Activated CD4-positive, alpha-beta T cell treated with anti-CD3 and anti-CD28 coated beads, Interleukin-2, amount 50 U/mL, for 16 hours (primary cell): ENCODE results near the gene DYNC2LI1.

Source experiments
- DNase-seq: peaks from one replicate; pipeline ENCODE4 v3.0.0-alpha.2; 2020

Gene DYNC2LI1

DNA sequence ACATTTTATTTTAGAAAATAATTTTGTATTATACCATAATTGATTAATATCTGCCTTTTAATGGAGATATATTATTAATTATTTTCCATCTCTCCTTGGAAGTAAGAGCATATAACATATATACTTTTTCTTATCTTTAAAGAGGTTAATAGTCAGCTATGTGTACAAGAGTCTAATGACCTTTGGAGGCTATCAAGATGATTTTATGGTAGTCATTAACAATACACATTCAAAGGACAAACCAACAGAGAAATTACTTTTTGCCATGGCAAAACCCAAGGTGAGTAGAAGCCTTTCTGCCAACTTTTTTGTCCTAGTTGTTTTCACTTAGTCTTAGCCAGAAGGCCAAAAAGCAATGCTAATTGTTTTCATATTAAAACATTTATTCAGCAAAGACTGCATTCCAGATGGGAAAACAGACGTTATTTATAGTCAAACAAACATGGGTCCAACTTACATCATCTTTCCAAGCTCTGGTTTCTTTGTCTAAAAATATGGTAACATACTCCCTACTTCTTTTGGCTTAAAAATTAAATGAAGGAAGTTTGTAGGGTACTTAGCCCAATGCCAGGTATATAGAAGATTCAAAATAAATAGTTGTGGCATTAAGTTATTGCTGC lies 9.6 kb upstream of the DYNC2LI1 start:
- DNase-seq: no peak

DNA sequence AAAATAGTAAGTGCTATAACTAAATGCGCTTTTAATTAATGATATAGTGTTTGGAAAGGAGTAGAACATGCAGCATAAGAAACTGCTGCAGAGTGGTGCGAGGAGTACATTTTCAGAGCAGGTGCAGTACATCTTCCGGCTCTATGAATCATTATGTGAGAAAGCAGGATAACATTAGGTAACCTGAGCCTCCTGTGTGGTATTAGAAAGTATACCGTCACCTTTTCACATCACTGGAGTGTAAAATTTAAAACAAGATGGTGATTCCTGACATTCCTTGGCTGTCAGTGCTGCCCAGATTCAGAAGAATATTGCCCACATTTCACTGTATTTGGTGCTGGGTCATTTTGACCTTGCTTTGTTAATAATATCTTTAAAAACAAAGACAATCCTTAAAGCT lies 7.8 kb upstream of the DYNC2LI1 start:
- no peak for DNase-seq

- DNase-seq: no peak
Observed at GRCh38 chr2:43774617-43775016, 778 bp downstream of the DYNC2LI1 start.

DNA sequence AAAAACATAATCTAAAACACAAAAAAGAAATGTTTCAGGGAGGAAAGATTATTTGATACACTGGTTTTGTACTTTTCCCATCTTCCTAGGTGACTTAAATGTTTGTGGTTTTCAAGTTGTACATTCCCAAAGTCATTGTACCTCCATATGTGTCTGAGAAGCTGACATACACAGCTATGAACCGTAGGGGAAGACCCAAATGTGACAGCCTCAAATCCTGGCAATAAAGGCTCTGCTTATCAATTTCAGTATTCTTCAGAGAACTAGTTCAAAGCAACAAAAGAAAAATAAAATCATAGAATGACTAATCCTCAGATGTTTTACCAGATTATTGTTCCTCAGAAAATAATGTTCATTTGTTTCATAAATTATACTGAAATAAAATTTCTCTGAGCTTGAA lies 2.5 kb downstream of the DYNC2LI1 start:
- peak; percentile 42 for DNase-seq

DNA sequence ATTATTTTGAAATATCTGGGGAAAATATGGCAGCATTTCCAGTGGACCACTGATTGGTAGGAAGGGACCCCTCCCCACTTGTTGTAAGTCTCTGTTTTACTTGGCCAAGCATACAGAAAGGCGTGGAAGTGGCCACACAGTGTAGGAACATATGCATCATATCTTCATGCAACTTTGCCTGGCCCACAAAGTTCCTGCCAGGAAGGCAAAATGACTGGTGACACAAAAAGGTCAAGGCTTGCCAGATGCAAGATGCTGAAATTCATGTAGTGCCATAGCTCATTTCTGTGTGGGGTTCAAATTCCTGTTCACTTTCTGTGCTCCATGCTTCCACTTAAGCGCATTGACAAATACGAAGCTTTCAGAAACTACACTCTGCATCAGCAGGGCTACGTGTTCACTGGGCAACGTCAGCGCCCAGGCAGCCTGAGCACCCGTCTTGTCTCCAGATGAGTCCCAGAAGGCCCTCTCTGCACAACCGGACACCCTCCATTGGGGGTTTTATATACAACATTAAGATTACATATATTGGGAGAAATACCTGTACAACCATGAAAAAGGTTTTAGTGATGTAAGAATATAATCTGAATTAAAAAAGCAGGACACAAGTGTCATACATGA lies 3.6 kb downstream of the DYNC2LI1 start:
- no peak for DNase-seq

DNA sequence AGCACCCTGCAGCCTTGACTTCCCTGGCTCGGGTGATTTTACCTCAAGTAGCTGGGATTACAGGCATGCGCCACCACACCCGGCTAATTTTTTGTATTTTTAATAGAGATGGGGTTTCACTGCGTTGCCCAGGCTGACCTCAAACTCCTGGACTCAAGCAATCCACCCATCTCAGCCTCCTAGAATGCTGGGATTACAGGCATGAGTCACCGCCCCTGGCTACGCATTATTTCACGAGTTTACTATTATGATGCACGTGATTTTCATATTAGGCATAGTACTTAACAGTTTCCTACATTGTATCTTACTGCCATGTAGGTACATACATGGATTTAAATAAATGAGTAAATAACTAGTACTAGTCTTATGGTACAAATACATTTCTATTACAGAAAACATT lies 4.4 kb downstream of the DYNC2LI1 start:
- DNase-seq: no peak

DNA sequence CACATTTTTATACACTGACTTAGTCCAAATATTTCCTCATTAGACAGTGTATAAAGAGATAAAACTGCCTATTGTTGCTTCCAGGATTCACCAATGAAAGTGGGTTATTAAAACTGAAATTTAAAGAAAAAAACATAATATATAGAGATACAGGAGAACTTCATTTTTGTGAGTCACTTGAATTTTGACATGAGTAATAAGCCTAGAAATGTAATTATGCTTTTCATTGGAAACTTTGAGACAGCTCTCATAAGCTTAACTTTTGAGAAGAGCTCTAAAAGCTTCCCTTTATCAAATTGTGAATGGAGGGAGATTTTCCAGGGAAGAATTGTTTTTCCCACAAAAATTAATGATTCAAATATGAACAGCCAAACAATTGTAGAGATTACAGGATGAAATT lies 14.1 kb downstream of the DYNC2LI1 start:
- DNase-seq: no peak

GRCh38 chr2:43788646-43789045 lies 14.8 kb downstream of the DYNC2LI1 start:
- no peak for DNase-seq

GRCh38 chr2:43790147-43790546 lies 16.3 kb downstream of the DYNC2LI1 start:
- DNase-seq: no peak

DNA sequence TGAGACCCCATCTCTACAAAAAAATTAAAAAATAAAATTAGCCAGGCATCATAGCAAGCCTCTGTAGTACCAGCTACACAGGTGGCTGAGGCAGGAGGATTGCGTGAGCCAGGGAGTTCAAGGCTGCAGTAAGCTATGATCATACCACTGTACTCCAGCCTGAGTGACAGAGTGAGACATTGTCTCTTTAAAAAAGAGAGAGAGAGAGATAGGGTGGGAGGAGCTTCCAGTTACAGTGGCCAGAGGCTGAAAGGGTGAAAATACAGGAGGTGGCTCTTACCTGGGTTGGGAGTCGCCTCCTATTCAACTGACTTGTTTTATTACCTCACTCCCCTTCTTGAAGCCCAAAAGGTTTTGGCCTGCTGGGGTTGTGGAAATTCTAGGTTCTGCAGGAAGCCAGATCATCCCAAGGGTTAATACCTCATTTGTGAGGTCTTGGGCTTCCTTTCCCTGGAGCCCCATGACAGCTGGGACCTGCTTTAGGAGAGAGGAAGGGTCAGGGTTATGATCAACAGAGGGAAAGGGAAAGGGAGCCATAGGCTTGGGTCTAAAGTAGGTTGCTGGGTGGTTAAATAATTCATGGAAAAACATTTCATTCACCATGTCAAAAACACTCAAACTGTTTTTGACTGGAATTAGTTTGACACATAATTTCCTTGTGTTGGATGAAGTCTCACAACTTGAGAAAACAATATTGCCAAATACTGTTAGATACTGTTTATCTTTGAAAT lies 17.4 kb downstream of the DYNC2LI1 start:
- no peak for DNase-seq

- no peak for DNase-seq
Observed at GRCh38 chr2:43792653-43793052, 18.8 kb downstream of the DYNC2LI1 start.

GRCh38 chr2:43794956-43795355 lies 21.1 kb downstream of the DYNC2LI1 start:
- DNase-seq: no peak

- no peak for DNase-seq
Observed at GRCh38 chr2:43796206-43796605, 22.4 kb downstream of the DYNC2LI1 start.

- DNase-seq: no peak
Observed at GRCh38 chr2:43798300-43798699, 24.5 kb downstream of the DYNC2LI1 start.

- DNase-seq: no peak
Observed at GRCh38 chr2:43800894-43801293, 27.1 kb downstream of the DYNC2LI1 start.

GRCh38 chr2:43802135-43802534 lies 28.3 kb downstream of the DYNC2LI1 start:
- DNase-seq: no peak

- no peak for DNase-seq
Observed at GRCh38 chr2:43803113-43803512, 29.3 kb downstream of the DYNC2LI1 start.

DNA sequence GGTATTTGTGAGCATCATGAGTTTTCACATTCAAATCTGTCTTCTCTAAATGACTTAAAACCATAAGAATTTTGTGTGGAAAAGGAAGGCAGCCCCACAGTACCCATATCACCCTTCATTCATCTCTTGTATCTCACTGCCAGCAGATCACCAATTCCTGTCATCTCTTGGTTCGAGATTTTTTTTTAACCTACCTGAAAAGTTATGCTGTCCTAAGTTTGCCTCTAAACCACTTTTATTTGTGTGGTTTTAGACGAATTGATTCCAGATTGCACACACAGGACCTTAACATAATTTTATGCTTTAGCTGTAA lies 32.8 kb downstream of the DYNC2LI1 start:
- DNase-seq: no peak

DNA sequence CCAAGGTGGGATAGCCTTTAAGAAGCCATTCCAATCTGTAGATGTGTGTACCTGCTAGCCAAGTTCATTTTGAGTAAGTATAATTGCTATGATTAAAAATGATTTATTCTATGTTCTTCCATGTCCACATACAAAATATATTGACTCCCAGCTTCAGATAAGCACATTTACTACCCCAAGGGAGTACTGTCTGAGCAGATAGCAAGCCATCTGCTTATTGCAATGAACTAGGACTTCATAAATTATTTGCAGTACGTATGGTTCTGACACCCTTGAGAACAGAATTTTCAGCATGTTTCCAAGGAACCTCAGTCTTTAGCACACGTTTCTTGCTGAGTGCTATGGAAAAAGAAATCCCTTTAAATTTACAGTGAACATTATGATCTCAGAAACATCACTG lies 36.6 kb downstream of the DYNC2LI1 start:
- DNase-seq: no peak

DNA sequence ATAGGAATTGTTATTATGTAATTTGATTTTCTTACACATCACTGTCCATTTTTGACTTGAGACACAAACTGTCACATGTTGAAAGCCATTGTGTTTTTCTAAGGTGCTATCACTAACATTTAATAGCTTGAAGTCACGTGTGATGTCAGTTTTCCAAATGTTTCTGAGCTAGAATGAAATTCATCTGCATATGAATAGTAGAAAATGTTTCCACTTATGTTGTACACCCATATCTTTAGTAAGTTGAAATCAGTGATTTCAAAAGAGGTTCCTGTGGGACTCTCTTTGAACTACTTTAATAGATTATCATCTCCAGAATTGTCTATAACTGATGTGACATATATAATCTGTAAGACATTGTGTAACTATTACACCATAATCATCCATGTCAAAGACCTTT lies 37.0 kb downstream of the DYNC2LI1 start:
- DNase-seq: no peak

GRCh38 chr2:43812006-43812405 lies 38.2 kb downstream of the DYNC2LI1 start:
- DNase-seq: no peak

DNA sequence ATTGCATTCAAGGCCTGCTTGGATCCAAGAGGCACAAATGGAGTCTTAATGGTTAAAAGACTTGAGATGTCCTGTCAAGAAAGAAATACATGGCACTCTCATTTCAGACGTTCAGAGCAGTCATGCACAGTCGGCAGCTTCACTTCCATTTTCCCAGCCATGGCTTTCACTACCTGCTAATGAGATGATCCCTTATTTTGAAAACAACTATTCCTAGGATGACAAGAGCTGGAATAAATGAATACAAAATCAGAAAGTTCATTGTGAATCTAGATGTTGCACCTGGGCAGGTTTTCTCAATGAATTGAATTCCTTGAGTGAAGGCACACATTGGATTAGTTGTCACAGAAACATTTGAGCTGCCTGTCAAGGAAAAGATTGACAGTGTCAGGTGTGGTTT lies 39.1 kb downstream of the DYNC2LI1 start:
- no peak for DNase-seq

DNA sequence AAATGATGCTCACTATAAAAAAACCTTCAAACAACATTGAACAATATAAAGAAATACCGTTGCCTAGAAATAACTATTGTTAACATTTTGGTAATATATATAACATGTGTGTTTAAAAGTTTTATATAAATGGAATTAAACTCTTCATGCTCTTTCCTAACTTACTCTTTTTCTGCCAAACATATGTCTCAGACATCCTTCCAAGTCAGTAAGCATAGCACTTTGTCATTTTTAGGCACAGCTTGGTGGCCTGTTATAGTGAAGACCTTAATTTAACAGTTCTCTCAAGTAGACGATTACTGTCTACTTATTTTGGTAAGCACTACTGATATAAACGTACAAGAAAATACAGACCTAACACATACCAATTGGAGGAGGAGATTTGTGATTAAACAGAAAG lies 40.9 kb downstream of the DYNC2LI1 start:
- no peak for DNase-seq

DNA sequence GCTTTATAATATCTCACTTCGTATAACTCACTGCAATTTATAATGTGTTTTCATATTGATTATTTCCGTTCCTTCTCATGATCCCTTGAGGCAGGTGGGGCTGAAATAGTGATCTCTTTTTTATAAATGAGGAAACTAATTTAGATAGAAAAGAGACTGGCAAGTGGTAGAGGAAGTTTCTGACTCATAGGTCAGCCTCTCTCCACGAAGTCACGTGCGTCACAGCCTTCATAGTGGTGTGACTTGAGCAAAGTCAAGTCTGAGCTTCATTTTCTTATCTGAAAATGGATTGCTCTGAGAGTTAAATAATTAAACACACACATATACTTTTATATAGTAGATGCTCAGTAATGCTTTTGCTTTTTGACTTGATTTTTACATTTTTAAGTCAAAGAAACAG lies 44.9 kb downstream of the DYNC2LI1 start:
- DNase-seq: peak; percentile 6
